Mesothelial cell of epicardium (in vitro differentiated cells): ENCODE results near the gene GBX1. TPM values are rescaled to one million over a fixed set of nuclear protein-coding genes. Genes with fewer than 3 reads are reported as not detected.

Source experiments
- DNase-seq, 2 experiments: peaks; one replicate each; pipeline ENCODE4 v3.0.0; 2021; ENCODE audit warnings: low spot score in 2 of 2; ENCODE audit not compliant: unreplicated experiment in 2 of 2
- H3K27ac Mint-ChIP-seq: 2 replicates; pipeline ENCODE4 v1.8.0; 2021; ENCODE audit warnings: mixed read lengths
- H3K27me3 Mint-ChIP-seq: 2 replicates; pipeline ENCODE4 v1.8.0; 2021; ENCODE audit warnings: low read depth, mixed read lengths
- H3K36me3 Mint-ChIP-seq: 2 replicates; pipeline ENCODE4 v1.8.0; 2021; ENCODE audit warnings: mixed read lengths
- H3K4me1 Mint-ChIP-seq: 2 replicates; pipeline ENCODE4 v1.8.0; 2021; ENCODE audit warnings: mixed read lengths
- H3K4me3 Mint-ChIP-seq: 2 replicates; pipeline ENCODE4 v1.8.0; 2021; ENCODE audit warnings: mild to moderate bottlenecking, moderate library complexity, mixed read lengths
- H3K9me3 Mint-ChIP-seq: 2 replicates; pipeline ENCODE4 v1.8.0; 2021; ENCODE audit warnings: mixed read lengths
- CTCF ChIP-seq: fragments of 200-600 bp; sonication (generic); IDR thresholded peaks from one replicate; pipeline ENCODE4 v1.5.0; 2021; ENCODE audit warnings: antibody characterized with exemption; ENCODE audit not compliant: unreplicated experiment
- total RNA-seq: library from RNA; stranded (reverse); gene quantifications from 3 replicates; pipeline ENCODE4 v1.2.1, GENCODE V29; 2021

Gene GBX1
- total RNA-seq, 1 donor from 2014 or later = not detected

GRCh38 chr7:151133266-151133985, 34.1 kb downstream of the GBX1 start:
- Mint-ChIP-seq H3K36me3 (peaks cover 32% of the 10 kb centered on the region), H3K27me3 (no peaks in the 10 kb centered on the region), H3K4me3 (no peak overlapping the region), H3K27ac (no peak overlapping the region), H3K4me1 (no peaks in the 10 kb centered on the region), H3K9me3 (no peaks in the 10 kb centered on the region)
- no peak for TF ChIP-seq CTCF
- no peak for DNase-seq

GRCh38 chr7:151132461-151133205, 34.9 kb downstream of the GBX1 start:
- TF ChIP-seq CTCF = no peak
- Mint-ChIP-seq H3K36me3 (peaks cover 33% of the 10 kb centered on the region), H3K4me1 (no peaks in the 10 kb centered on the region), H3K9me3 (no peaks in the 10 kb centered on the region), H3K27ac (peak overlapping the region; percentile 9), H3K27me3 (no peaks in the 10 kb centered on the region), H3K4me3 (no peak overlapping the region)
- DNase-seq = no peak

GRCh38 chr7:151131592-151132293, 35.8 kb downstream of the GBX1 start:
- Mint-ChIP-seq H3K36me3 (peaks cover 35% of the 10 kb centered on the region), H3K27ac (no peak overlapping the region), H3K4me1 (peaks cover 3% of the 10 kb centered on the region), H3K9me3 (no peaks in the 10 kb centered on the region), H3K27me3 (no peaks in the 10 kb centered on the region), H3K4me3 (no peak overlapping the region)
- no peak for DNase-seq
- TF ChIP-seq CTCF = no peak

- peaks cover 3% of the 10 kb centered on the region for H3K4me1 Mint-ChIP-seq
- peaks cover 30% of the 10 kb centered on the region for H3K36me3 Mint-ChIP-seq
- no peaks in the 10 kb centered on the region for H3K9me3 Mint-ChIP-seq
- TF ChIP-seq CTCF = no peak
- no peak for DNase-seq
- H3K27ac Mint-ChIP-seq = no peak overlapping the region
- H3K4me3 Mint-ChIP-seq = no peak overlapping the region
- H3K27me3 Mint-ChIP-seq = no peaks in the 10 kb centered on the region
Measured at GRCh38 chr7:151131224-151131591, 36.3 kb downstream of the GBX1 start.

GRCh38 chr7:151130741-151131157, 36.7 kb downstream of the GBX1 start:
- no peaks in the 10 kb centered on the region for H3K9me3 Mint-ChIP-seq
- no peak for DNase-seq
- no peak overlapping the region for H3K27ac Mint-ChIP-seq
- no peaks in the 10 kb centered on the region for H3K27me3 Mint-ChIP-seq
- TF ChIP-seq CTCF = no peak
- peaks cover 28% of the 10 kb centered on the region for H3K36me3 Mint-ChIP-seq
- peaks cover 5% of the 10 kb centered on the region for H3K4me1 Mint-ChIP-seq
- no peak overlapping the region for H3K4me3 Mint-ChIP-seq
